Activated CD4-positive, alpha-beta T cell treated with anti-CD3 and anti-CD28 coated beads, Interleukin-2, Interleukin-4, amounts not matched to agents 100 ng/mL and 50 ng/mL, durations not matched to agents 16 hours and 8 hours (primary cell): Measurements from ENCODE around the gene NRSN2.

ENCODE experiments used
- DNase-seq: peaks from one replicate; pipeline ENCODE4 v3.0.0-alpha.2; 2020; ENCODE audit warnings: low spot score

The NRSN2 gene

DNA sequence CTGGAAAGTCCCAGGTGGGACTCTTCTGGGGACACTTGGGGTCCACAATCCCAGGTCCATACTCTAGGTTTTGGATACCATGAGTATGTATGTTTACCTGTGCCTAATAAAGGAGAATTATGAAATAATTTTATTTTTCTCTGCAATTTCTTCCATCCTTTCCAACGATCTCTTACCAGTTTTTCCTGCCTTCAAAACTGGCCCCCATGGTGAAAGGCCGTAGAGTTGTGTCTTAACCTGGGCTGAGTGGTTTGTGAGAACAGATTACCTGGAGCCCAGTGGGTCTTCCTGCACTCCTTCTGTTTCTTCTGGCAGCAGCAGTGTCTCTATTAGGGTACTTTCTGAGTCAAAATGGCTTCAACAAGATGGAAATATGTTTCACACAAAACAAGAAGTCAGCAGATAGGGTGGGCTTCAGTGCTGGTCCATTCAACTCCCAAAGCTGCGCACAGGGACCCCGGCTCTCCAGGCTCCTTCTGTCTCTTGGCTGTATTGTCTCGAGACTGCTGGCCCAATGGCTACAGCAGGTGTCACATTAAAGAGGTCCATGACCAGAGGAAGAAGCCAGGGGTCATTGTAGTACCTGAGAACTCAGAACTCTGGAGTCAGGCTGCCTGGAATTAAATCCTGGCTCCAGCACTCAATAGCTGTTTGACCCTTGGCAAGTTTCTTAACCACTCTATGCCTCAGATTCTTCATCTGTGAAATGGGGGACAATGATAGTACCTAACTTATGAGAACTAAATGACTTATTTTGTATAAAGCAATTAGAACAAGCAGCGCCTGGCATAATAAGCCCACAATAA, 50.7 kb downstream of the NRSN2 start:
- DNase-seq, result no peak

DNA sequence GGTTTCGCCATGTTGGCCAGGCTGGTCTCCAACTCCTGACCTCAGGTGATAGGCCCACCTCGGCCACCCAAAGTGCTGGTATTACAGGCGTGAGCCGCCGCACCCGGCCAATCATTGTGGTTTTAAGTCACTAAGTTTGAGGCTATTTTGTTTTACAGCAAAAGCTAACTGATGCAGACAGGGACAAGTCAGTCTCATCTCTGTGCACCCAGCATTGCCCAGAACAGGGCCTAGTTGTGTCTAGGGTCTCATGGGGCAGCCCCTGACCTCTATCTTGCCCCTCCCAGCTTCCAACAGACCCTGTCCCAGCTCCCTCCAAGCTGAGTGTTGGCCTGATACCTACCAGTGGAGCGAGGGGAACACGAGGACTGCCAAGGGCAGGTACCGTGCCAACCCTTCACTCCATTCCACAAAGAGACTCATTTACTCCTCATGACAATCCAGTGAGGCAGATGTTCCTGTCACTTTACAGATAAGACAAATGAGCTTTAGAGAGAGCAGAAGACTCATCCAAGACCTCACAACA, 52.3 kb downstream of the NRSN2 start:
- no peak for DNase-seq

DNA sequence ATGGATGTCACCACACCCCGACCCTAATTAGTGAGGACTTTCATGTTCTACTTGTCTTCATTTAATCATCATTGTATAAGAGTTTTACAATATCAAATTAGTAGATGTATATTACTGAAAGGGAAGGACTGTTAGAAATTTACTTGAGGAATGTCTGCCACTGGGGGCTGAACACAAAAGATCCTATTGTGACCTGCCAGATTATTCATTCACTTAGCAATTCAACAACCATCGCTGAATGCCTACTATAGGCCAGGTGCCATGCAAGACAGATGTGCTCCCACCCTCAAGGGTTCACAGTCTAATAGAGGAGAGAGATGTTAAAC, 53.2 kb downstream of the NRSN2 start:
- no peak for DNase-seq

DNA sequence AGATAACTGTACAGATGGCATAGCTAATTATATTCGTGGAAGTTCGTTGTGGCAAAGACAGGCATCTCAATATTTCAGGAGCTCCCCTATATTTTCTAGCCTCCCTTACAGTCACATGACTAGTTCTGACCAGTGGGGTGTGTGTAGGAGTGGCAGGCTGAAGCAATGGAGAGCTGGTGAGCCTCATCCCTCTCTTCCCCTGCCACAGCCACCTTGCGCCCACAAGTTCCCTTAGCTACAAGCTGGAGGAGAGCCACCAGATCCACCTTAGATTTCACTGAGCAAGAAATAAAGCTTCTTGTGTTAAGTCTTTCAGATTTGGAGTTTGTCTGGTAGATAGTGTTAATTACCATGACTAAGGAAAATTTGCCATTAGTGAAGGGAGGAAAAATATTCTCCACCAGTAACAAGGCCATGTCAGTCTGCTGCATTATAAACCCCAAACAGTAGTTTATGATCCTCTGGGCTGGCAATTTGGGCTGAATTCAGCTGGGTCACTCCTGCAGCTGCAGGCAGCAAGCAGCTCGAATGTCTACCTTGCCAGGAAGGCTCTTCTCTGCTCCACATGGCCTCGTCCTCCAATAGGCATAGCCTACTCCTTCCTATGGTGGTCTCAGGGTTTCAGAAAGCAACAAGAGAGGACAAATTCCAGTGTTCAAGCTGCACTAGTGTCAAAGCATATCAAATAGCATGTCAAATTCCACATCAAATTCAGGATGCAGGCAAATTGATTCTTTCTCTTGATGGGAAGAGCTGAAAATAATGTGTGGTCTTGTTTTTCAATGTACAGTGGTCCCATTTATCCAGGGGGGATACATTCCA, 53.8 kb downstream of the NRSN2 start:
- DNase-seq, result no peak

DNA sequence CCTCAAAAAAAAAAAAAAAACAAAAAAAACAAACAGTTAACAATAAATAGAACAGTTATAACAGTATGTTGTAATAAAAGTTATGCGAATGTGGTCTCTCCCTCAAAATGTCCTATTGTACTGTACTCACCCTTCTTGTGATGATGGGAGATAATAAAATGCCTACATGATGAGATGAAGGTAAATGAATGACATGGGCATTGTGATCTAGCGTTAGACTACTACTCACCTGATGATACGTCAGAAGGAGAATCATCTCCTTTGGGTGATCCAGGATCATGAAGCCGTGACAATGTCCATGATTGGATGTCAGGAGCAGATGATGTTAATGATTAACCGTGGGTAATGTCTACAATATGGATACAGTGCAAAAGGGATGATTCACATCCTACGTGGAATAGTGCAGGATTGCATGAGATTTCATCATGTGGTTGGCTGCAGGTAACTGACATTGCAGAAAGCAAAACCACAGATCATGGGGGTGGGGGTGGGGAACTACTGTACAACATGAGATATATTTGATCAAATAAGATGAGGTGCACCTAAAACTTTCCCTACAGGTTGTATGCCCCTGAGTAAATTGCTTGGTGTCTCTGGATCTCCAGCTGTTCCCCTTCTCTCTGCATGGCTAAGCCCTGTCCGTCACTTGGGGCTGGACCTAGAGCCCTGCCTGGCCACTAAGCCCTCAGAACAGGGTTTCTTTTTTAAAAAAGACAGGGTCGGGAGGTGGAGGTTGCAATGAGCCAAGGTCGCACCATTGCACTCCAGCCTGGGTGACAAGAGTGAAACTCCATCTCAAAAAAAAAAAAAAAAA, 55.0 kb downstream of the NRSN2 start:
- no peak for DNase-seq

DNA sequence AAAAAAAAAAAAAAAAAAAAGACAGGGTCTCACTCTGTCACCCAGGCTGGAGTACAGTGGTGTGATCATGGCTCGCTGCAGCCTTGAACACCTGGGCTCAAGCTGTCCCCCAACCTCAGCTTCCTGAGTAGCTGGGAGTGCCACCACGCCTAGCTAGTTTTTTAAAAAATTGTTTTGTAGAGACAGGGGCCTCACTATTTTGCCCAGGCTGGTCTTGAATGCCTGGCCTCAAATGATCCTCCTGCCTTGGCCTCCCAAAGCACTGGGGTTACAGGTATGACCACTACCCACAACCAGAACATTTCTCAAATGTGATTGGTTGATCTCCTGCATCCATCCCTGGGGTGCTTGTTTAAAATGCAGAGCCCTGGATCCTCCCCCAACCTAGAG, 55.6 kb downstream of the NRSN2 start:
- no peak for DNase-seq

DNA sequence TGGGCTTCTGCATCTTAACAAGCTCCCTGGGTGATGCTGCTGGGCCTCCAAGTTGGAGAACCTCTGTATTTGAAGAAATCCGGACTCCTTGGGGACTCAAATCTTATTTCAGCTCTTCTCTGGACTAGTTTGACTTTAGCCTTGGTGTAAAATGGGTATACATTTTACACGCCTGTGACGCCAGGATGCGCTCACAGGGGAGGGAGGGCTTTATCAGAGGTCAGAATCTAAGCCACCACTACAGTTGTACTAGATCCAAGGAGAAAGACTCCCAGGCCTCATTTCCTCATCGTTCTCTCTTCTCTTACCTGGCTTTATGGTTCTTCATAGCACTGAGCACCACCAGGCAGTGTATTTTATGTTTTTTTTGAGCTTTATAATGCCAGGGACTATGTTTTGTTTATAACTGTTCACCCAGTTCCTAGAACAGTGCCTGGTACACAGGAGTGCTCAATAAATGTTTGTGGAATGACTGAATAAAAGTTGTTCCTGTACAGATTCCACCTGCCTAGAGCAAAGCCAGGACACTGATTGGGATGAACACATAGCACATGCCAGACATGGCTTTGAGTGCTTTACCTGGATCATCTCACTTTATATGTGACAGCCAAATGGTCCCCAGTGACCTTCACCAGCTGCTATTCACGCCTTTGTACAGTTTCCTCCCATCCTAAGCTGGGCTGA, 56.1 kb downstream of the NRSN2 start:
- no peak for DNase-seq

DNA sequence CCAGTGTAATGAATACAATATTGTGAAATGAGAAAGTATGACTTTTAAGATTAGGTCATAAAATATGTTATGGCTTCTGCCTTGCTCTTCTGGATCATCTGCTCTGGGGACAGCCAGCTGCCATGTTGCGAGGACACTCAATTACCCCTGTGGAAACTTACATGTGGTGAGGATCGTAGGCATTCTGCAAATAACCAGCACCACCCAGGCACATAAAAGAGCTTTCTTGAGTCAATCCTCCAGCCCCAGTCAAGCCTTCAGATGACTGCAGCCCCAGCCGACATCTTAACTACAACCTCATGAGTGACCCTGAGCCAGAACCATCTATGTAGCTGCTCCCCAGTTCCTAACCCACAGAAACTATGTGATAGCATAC, 56.7 kb downstream of the NRSN2 start:
- no peak for DNase-seq

DNA sequence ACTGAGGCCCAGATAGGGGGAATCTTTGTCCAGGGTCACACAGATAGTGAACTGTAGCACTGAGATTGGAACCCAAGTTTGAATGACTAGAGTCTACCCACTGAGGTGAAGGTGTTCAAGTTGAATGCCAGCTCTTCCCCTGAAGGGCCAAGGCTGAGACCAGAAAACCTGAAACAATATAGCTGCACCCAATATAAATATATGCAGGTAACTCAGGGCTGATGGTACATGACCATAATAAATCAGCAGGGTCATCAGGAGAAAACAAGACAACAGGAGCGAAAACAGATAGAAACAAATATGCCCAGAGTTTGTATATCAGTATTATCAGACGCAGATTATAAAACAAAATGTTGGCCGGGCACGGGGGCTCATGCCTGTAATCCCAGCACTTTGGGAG, 57.2 kb downstream of the NRSN2 start:
- DNase-seq, result no peak
